ENCODE results near the gene LRIG1.

LRIG1 gene

DNA sequence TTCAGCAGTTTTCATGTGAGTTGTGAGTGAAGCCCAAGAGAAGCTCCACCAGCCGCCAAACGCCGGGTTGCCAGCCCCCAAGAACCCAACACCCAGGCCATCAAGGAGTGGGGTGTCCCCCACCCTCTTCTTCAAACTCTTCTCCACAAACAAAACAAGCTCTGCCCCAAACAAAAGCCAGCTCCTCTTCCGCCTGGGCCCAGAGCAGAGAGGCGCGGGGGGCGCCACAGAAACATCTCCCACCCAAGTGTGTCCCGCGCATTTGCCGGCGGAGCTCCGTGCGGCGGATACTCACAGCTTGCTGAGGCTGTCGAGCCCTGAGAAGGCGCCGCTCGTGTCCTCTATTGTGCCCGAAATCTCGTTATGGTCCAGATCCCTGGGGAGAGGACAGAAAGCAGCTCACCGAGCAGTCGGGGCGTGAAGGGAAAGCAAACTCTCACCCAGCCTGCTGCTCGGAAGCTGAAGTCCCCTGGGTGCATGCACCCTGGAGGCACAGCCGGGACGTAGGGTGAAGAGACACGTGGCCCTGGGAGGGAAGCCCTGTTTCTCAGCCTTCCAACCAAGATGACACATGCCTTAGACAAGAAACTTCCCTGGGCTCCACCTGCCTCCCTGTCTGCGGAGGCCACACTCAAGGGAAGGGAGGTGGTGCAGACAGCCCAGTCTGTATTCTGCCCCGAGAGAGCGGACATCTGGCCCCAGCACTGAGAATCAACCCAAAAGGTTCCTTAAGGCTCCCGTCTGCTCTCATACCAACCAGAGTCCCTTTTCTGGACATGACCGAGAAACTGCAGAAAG is 95.7 kb downstream of the LRIG1 start:
- H3K9me3 ChIP-seq (ENCODE audit: insufficient read depth, low read depth, low read length): no peaks in the 10 kb centered on the region
- peaks cover 23% of the 10 kb centered on the region for H3K4me1 ChIP-seq (ENCODE audit: insufficient read depth, low read length)
- no peaks in the 10 kb centered on the region for H3K27me3 ChIP-seq (ENCODE audit: insufficient read depth, low read length)
- no peak overlapping the region for H3K4me3 ChIP-seq (ENCODE audit: low read length)
- H3K27ac ChIP-seq (ENCODE audit: low read depth, low read length): no peak overlapping the region; the same call in 1 of the 2 replicates
- no peak overlapping the region for H3K9ac ChIP-seq (ENCODE audit: low read depth, low read length)
- WGBS: 95% methylated on average over 32 of the region's 32 CpGs
- H3K36me3 ChIP-seq (ENCODE audit: insufficient read depth, low read length): peaks cover 88% of the 10 kb centered on the region

DNA sequence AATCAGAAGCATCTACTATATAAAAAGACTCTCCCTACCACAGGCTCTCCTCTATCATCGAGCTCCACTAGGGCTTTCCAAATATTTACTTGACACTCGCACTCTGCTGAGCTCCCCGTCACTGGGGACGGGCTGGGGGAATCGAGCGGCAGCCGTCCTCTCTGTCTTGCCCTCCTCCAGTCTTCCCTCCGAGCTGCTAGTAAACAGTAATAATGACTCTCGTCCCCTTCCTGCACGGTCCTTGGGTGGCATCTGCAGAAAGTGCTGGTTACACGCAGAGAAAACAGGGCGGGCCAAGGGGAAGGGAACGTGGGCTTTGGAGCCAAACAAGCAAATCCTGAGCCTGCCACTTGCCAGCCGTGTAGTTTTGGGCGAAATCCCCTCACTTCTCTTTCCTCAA is 96.6 kb downstream of the LRIG1 start:
- Histone ChIP-seq H3K27me3 (ENCODE audit: insufficient read depth, low read length) (no peaks in the 10 kb centered on the region), H3K4me3 (ENCODE audit: low read length) (no peak overlapping the region), H3K9ac (ENCODE audit: low read depth, low read length) (no peak overlapping the region), H3K4me1 (ENCODE audit: insufficient read depth, low read length) (peaks cover 23% of the 10 kb centered on the region), H3K36me3 (ENCODE audit: insufficient read depth, low read length) (peaks cover 86% of the 10 kb centered on the region), H3K27ac (ENCODE audit: low read depth, low read length) (no peak overlapping the region), H3K9me3 (ENCODE audit: insufficient read depth, low read depth, low read length) (no peaks in the 10 kb centered on the region)
- WGBS: 86% methylated on average over 15 of the region's 15 CpGs

DNA sequence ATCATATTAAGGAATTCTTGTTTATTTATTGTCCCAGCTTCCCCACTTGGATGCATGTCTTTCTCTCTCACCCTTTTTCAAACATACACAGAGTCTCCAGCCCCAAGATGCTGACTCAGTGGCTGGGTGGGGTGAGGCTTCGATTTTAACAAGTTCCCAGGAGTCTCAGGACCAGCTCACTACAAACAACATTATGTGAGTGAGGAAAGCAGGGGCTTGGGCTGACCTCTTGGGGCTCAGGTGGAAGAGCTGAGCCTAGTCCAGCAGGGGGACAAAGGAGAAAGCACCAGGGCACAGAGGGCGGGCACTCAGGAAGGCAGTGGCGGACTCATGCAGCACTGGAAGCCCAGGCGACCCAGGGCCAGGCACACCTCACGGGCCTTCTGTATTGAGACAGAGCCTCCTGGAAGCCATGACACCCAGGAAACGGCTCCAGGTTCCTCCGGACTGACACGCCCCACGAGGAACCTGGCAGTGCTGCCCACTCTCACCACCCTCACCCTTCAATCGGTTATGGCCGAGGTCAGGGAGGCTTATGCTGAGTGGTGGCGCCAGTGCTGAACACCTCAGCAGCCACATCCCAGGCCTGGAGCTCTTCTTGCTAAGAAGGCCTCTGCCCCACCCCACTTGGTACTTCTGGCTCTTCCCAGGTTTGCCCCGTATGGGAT is 97.4 kb downstream of the LRIG1 start:
- H3K27me3 ChIP-seq (ENCODE audit: insufficient read depth, low read length): no peaks in the 10 kb centered on the region
- peaks cover 21% of the 10 kb centered on the region for H3K4me1 ChIP-seq (ENCODE audit: insufficient read depth, low read length)
- H3K9ac ChIP-seq (ENCODE audit: low read depth, low read length): no peak overlapping the region
- H3K36me3 ChIP-seq (ENCODE audit: insufficient read depth, low read length): peaks cover 88% of the 10 kb centered on the region
- no peak overlapping the region for H3K4me3 ChIP-seq (ENCODE audit: low read length)
- H3K27ac ChIP-seq (ENCODE audit: low read depth, low read length): no peak overlapping the region
- H3K9me3 ChIP-seq (ENCODE audit: insufficient read depth, low read depth, low read length): no peaks in the 10 kb centered on the region
- WGBS: 86% methylated on average over 13 of the region's 13 CpGs

DNA sequence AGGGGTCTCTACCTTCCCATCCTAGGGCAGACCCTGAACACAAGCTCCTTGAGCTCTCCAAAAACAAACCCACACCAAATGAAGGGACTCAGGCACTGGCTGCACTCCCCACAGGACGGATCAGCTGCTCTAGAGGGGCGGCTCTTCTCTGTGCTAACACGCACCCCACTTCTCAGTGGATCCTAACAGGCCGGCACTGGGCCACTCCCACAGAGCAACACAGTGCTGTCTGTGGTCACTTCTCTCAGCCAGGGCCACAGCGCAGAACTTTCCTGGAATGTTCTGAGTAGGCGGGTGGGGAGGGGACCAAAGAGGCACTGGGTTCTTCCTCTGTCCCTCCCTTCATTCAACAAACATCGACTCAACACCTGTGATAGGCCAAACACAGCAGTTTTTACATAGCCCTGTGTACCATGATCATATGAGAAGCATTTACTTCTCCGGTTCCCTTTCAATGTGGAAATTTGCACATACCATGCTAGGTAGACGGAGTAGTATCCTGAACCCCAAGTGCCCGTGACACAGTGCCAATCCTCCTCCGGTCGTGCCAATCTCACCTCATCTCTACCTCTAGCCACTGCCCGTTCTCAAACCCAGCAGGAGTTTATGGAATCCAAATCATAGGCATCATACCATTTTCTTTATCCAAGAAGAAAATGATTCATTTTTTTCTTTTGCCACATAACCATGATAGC is 98.1 kb downstream of the LRIG1 start:
- no peaks in the 10 kb centered on the region for H3K27me3 ChIP-seq (ENCODE audit: insufficient read depth, low read length)
- no peak overlapping the region for H3K27ac ChIP-seq (ENCODE audit: low read depth, low read length)
- no peak overlapping the region for H3K4me3 ChIP-seq (ENCODE audit: low read length)
- H3K9ac ChIP-seq (ENCODE audit: low read depth, low read length): no peak overlapping the region
- H3K36me3 ChIP-seq (ENCODE audit: insufficient read depth, low read length): peaks cover 89% of the 10 kb centered on the region
- H3K4me1 ChIP-seq (ENCODE audit: insufficient read depth, low read length): peaks cover 15% of the 10 kb centered on the region; the same call in 1 of the 2 replicates
- WGBS: 96% methylated on average over 13 of the region's 13 CpGs
- H3K9me3 ChIP-seq (ENCODE audit: insufficient read depth, low read depth, low read length): no peaks in the 10 kb centered on the region

DNA sequence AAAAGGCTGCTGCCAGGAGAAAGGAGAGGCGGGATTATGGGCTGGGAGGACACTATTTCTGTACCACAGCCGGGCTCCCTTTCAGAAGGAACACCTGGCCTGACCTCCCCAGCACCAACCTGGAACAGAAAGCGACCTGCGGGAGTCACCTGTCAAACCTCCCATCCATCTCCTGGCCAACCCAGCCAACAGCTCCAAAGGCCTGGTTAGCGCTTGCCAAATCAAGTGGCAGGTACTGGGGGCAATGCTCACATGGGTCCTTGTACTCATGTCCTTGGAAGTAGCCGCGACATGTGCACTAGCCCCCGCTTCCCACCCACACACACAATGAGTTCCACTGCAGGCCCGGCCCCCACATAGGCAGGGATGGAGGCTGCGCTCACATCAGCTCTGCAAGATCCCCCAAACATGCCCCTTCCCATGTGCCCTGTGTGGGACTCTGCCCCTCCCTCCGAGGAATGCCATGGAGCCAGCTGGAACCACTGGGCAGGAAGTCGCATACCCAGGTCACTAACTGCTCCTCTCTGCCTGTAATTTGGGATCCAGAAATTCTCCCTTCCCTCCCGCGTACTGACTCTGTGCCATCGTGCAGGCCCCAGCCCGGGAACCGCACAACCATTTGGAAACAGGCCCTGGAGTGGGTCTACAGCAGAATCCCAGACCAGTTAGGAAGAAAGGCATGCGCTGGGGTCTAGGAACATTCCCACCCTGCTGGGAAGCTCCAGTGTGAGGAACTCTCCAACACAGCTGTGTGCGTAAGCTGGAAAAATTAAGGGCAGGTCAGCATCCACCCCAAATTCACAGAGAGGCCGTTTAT is 98.9 kb downstream of the LRIG1 start:
- WGBS: 93% methylated on average over 20 of the region's 20 CpGs
- Histone ChIP-seq H3K27ac (ENCODE audit: low read depth, low read length) (no peak overlapping the region; the same call in 1 of the 2 replicates), H3K9ac (ENCODE audit: low read depth, low read length) (no peak overlapping the region), H3K36me3 (ENCODE audit: insufficient read depth, low read length) (peaks cover 89% of the 10 kb centered on the region), H3K4me1 (ENCODE audit: insufficient read depth, low read length) (peaks cover 15% of the 10 kb centered on the region; the same call in 1 of the 2 replicates), H3K27me3 (ENCODE audit: insufficient read depth, low read length) (no peaks in the 10 kb centered on the region), H3K4me3 (ENCODE audit: low read length) (no peak overlapping the region), H3K9me3 (ENCODE audit: insufficient read depth, low read depth, low read length) (no peaks in the 10 kb centered on the region)

- Histone ChIP-seq H3K36me3 (ENCODE audit: insufficient read depth, low read length) (peaks cover 89% of the 10 kb centered on the region), H3K27me3 (ENCODE audit: insufficient read depth, low read length) (no peaks in the 10 kb centered on the region), H3K4me1 (ENCODE audit: insufficient read depth, low read length) (peaks cover 15% of the 10 kb centered on the region; the same call in 1 of the 2 replicates), H3K27ac (ENCODE audit: low read depth, low read length) (no peak overlapping the region), H3K9ac (ENCODE audit: low read depth, low read length) (peak overlapping the region; percentile 1; the same call in 1 of the 2 replicates), H3K4me3 (ENCODE audit: low read length) (no peak overlapping the region), H3K9me3 (ENCODE audit: insufficient read depth, low read depth, low read length) (no peaks in the 10 kb centered on the region)
- 88% methylated on average over 8 of the region's 10 CpGs for WGBS
Observed at GRCh38 chr3:66401157-66401550, 99.7 kb downstream of the LRIG1 start.

DNA sequence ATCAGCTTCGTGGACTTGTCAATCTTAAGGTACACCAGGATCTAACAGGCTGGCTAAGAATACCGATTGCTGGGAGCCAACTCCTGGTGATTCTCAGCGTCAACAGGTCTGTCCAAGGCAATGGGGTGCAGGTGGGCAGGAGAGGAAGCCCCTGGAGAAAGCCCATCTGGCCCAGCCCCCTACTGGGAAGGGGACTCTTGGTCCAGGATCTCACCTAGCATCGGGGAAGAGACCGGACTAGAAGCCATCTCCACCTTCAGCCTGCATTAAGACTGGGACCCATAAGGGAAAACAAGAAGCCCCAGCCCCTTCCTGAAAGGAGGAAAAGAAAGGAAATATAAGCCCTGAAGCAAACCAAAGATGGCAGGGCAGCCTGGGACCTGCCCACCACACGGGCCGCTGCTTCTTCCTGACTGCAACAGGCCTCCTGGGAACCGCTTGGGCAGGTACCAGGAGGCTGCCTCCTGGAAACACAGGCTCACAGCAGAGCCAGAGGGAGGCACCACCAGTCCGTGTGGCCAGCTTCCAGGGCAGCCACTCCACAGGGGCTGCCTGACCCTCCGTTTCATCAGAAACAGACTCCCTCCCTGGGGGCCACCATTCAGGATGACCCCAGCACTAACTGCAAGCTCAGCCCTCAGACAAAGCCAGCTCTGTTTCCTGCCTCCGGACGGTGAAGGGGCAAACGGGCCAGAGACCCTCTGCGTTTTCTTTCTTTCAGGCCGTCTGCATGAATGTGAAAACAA is 100.2 kb downstream of the LRIG1 start:
- WGBS: 79% methylated on average over 15 of the region's 15 CpGs
- Histone ChIP-seq H3K27ac (ENCODE audit: low read depth, low read length) (no peak overlapping the region), H3K9me3 (ENCODE audit: insufficient read depth, low read depth, low read length) (no peaks in the 10 kb centered on the region), H3K9ac (ENCODE audit: low read depth, low read length) (0 out of 2 replicates have a peak overlapping the region, but pooled peaks have one; percentile 1), H3K27me3 (ENCODE audit: insufficient read depth, low read length) (no peaks in the 10 kb centered on the region), H3K36me3 (ENCODE audit: insufficient read depth, low read length) (peaks cover 89% of the 10 kb centered on the region), H3K4me3 (ENCODE audit: low read length) (no peak overlapping the region), H3K4me1 (ENCODE audit: insufficient read depth, low read length) (peaks cover 15% of the 10 kb centered on the region; the same call in 1 of the 2 replicates)

DNA sequence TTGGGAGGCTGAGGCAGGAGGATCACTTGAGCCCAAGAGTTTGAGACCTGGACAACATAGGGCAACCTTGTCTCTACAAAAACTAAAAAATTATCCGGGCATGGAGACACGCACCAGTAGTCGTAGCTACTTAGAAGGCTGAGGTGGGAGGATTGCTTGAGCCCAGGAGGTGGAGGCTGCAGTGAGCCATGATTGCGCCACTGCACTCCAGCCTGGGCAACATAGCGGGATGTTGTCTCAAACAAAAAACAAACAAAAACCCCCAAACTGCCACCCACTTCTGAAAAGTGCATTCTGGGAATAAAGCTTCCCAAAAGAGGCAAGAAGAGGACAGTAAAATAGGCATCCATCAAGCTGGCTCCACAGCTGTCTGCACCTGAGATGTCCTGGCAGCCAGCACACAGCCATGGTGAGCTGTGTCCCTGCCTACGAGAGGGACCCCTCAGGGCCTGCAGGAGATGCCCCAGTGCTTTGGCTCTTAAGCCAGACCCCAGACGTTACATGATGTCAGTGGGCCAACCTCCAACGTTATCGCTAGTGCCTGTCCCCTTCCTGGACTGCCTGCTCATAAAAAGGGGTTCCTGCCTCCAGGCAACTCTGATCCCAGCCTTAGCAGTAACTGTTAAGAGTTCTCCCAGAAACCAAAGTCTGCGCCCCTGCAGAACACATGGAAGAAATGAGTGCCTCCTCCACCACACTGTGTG is 101.1 kb downstream of the LRIG1 start:
- Histone ChIP-seq H3K4me3 (ENCODE audit: low read length) (no peak overlapping the region), H3K9me3 (ENCODE audit: insufficient read depth, low read depth, low read length) (no peaks in the 10 kb centered on the region), H3K27ac (ENCODE audit: low read depth, low read length) (no peak overlapping the region), H3K36me3 (ENCODE audit: insufficient read depth, low read length) (peaks cover 89% of the 10 kb centered on the region), H3K4me1 (ENCODE audit: insufficient read depth, low read length) (peaks cover 15% of the 10 kb centered on the region; the same call in 1 of the 2 replicates), H3K9ac (ENCODE audit: low read depth, low read length) (no peak overlapping the region), H3K27me3 (ENCODE audit: insufficient read depth, low read length) (no peaks in the 10 kb centered on the region)
- WGBS: 96% methylated on average over 10 of the region's 10 CpGs

DNA sequence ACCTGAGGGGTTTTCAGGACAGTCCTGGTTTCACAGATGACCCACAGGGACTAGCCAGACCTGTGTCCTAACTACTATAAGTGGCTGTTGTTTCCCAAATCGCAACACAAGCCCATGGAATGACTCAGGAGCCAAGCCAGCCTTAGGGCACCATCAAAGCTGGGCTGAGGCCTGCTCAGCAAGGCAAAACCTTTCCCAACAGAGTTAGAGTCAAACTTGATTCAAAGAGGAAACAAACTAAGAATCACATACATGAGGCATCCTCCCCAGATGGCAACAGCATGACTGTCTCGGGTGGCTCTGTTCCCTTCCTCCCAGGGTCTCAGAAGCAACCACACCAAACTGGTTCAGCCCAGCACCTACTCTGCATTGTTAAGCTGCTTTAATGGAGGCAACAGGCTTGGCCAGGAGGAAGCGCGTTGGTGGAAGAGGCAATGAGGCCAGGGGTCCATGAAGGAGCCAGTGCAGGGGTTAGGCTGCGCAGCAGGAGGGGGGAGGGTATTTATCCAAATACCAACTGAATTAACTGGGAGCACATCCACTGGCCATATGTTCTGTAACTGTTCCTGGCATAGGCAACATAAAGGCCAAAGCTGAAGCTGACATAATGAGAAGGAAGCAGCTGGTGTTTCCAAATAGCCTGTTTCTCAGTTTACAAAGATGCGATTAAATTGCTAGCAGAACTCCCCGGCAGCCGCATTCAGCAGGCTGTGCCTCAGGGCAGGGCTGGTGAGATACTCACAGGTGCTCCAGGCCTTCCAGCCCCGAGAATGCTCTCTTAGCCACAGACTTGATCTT is 102.4 kb downstream of the LRIG1 start:
- no peaks in the 10 kb centered on the region for H3K27me3 ChIP-seq (ENCODE audit: insufficient read depth, low read length)
- H3K9ac ChIP-seq (ENCODE audit: low read depth, low read length): no peak overlapping the region
- H3K27ac ChIP-seq (ENCODE audit: low read depth, low read length): no peak overlapping the region
- 94% methylated on average over 9 of the region's 9 CpGs for WGBS
- H3K4me1 ChIP-seq (ENCODE audit: insufficient read depth, low read length): peaks cover 15% of the 10 kb centered on the region; the same call in 1 of the 2 replicates
- H3K4me3 ChIP-seq (ENCODE audit: low read length): no peak overlapping the region
- no peaks in the 10 kb centered on the region for H3K9me3 ChIP-seq (ENCODE audit: insufficient read depth, low read depth, low read length)
- H3K36me3 ChIP-seq (ENCODE audit: insufficient read depth, low read length): peaks cover 89% of the 10 kb centered on the region
